AG04449 (cell line): ENCODE results near the gene OSBP2.

ENCODE experiments used
- CTCF ChIA-PET: fragments of 350-600 bp; formaldehyde crosslinking; extraction: SDS; loops from one replicate; lab custom pipeline; 2021; ENCODE audit warnings: antibody characterized with exemption; lab: Yijun Ruan, JAX
- POLR2A ChIA-PET: fragments of 400-600, 350-600 bp; formaldehyde crosslinking; extraction: SDS; loops from one replicate; lab custom pipeline; 2020; ENCODE audit warnings: antibody characterized with exemption, inconsistent platforms; lab: Yijun Ruan, JAX
- DNase-seq: peaks from one replicate; pipeline ENCODE4 v3.0.0-alpha.2; 2010; ENCODE audit warnings: low read depth, low spot score
- H3K4me3 ChIP-seq: 2 replicates; pipeline ENCODE4 v1.5.1; 2011; ENCODE audit warnings: low read depth, mild to moderate bottlenecking, control low read depth, low read length
- TF ChIP-seq, protein P1 (sequence below): IDR thresholded peaks from one replicate; pipeline ENCODE4 v1.5.1; 2011; ENCODE audit warnings: mild to moderate bottlenecking, moderate library complexity, low read length, control low read depth, inconsistent platforms; ENCODE audit not compliant: insufficient read depth; ENCODE audit errors: missing control alignments

OSBP2 gene

DNA sequence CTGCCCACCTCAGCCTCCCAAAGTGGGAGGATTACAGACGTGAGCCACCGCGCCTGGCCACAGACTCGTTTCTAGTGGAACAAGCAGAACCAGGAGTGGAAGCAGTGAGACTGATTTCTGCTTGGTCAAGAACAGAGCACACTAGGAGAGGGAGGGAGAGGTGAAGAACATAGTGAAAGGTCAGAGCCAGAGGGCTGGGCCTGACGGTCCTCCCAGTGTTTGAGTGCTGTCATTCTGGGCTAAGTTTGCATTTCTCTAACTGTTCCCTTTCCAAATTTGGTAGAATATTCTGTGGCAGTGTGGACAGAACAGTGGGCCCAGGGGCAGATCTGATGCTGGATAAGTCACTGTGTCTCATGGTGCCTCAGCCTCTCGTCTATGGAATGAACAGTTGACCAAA lies 55.2 kb downstream of the OSBP2 start:
- DNase-seq: no peak
- H3K4me3 ChIP-seq: no peak overlapping the region
- CTCF ChIA-PET: interaction anchor here (0.6 to 13.8 kb wide), 2 partner anchors 116 to 151 kb away, joined by 3 to 518 read pairs; partner anchors contain the start of gene SLC35E4
- POLR2A ChIA-PET: no interaction called here
- TF ChIP-seq, protein P1, sequence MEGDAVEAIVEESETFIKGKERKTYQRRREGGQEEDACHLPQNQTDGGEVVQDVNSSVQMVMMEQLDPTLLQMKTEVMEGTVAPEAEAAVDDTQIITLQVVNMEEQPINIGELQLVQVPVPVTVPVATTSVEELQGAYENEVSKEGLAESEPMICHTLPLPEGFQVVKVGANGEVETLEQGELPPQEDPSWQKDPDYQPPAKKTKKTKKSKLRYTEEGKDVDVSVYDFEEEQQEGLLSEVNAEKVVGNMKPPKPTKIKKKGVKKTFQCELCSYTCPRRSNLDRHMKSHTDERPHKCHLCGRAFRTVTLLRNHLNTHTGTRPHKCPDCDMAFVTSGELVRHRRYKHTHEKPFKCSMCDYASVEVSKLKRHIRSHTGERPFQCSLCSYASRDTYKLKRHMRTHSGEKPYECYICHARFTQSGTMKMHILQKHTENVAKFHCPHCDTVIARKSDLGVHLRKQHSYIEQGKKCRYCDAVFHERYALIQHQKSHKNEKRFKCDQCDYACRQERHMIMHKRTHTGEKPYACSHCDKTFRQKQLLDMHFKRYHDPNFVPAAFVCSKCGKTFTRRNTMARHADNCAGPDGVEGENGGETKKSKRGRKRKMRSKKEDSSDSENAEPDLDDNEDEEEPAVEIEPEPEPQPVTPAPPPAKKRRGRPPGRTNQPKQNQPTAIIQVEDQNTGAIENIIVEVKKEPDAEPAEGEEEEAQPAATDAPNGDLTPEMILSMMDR: no peak

- POLR2A ChIA-PET: no interaction called here
- CTCF ChIA-PET: interaction anchor here (5.4 to 13.8 kb wide), 2 partner anchors 10 to 117 kb away, joined by 67 to 518 read pairs; partner anchors contain the start of gene SLC35E4
Observed at GRCh38 chr22:30751529-30751928, 56.9 kb downstream of the OSBP2 start.

GRCh38 chr22:30752771-30753170 lies 58.1 kb downstream of the OSBP2 start:
- TF ChIP-seq, protein P1: no peak
- H3K4me3 ChIP-seq: no peak overlapping the region
- POLR2A ChIA-PET: interaction anchor here (0.6 to 3.6 kb wide), 2 partner anchors 111 to 118 kb away, joined by 4 to 20 read pairs; partner anchors contain the start of gene SLC35E4
- CTCF ChIA-PET: interaction anchor here (1.2 to 21.5 kb wide), 7 partner anchors 11 to 167 kb away, joined by 5 to 568 read pairs (median 67); partner anchors contain the start of genes PES1, SLC35E4 and TCN2
- no peak for DNase-seq

More at GRCh38 chr22:30751529-30751928, 56.9 kb downstream of the OSBP2 start:
- no peak overlapping the region for H3K4me3 ChIP-seq
- TF ChIP-seq, protein P1: no peak
- DNase-seq: no peak

GRCh38 chr22:30753701-30754100 lies 59.0 kb downstream of the OSBP2 start:
- CTCF ChIA-PET: interaction anchor here (1.1 to 21.5 kb wide), 15 partner anchors 11 to 466 kb away, joined by 3 to 568 read pairs (median 15); partner anchors contain the start of genes DUSP18, PES1, SLC35E4 and TCN2
- POLR2A ChIA-PET: interaction anchor here (3.6 kb wide), 1 partner anchor 119 kb away, joined by 20 read pairs; the partner anchor contains the start of gene SLC35E4
- no peak for DNase-seq
- H3K4me3 ChIP-seq: no peak overlapping the region
- TF ChIP-seq, protein P1: no peak

DNA sequence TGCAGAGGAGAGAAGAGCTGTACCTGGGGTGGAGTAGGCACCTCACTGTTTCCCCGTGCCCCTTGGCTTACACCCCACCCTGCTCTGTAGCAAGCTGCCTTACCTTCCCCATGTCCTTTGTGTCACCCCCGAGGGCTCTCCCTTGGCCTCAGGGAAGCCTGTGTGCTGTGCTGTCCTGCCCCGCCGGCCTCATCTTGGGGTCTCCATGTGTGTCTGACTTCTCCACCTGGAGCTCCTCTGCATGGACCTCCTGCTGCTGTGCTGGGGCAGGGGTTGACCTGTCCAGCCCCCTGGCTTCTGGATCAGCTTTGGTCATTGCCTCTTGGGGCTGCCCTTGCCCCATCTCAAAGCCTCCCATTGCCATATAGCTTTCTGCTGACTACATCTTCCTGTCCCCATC lies 59.8 kb downstream of the OSBP2 start:
- ChIA-PET CTCF (interaction anchor here (0.6 to 21.5 kb wide), 43 partner anchors 8 to 467 kb away, joined by 3 to 568 read pairs (median 8); partner anchors contain the start of genes DUSP18, PES1, SLC35E4 and TCN2), POLR2A (interaction anchor here (3.6 kb wide), 1 partner anchor 119 kb away, joined by 20 read pairs; the partner anchor contains the start of gene SLC35E4)
- no peak overlapping the region for H3K4me3 ChIP-seq
- TF ChIP-seq, protein P1: no peak
- DNase-seq: no peak
